Middle frontal gyrus (tissue), 1 donor: ENCODE results near the gene CYP19A1.

Source experiments
- DNase-seq: peaks from one replicate; pipeline ENCODE4 v3.0.0-alpha.2; 2015; ENCODE audit warnings: low spot score; ENCODE audit errors: extremely low spot score

The CYP19A1 gene

DNA sequence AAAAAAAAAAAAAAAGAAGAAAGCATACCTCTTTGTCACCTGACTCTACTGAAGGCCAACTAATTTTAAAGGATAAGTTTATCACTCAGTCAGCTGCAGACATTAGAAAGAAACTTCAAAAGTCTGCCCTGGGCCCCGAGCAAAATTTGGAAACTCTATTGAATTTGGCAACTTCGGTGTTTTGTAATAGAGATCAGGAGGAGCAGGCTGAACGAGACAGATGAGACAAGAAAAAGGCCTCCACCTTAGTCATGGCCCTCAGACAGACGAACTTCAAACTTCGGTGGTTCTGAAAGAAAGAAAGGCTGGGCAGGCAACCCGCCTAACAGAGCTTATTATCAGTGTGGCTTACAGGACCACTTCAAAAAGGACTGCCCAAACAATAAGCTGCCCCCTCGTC, 21.6 kb upstream of the CYP19A1 start:
- no peak for DNase-seq

DNA sequence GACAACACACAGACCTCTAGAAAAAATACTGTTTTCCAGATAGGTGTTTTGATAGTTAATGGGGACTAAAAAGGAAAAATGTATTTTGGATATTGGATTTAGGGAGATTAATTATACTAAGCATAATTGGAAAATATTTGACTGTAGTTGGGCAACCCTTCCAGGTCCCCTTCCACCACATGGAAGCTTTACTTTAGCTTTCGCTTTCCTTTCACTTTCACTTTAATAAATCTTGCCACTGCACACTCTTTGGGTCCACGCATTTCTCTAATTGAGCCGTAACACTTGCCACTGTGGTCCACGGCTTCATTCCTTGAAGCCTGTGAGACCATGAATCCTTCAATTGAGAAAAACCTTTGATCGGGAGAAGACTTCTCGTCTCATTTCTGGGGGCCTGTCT, 18.6 kb upstream of the CYP19A1 start:
- DNase-seq: no peak

- no peak for DNase-seq
Observed at GRCh38 chr15:51356147-51356546, 17.8 kb upstream of the CYP19A1 start.

DNA sequence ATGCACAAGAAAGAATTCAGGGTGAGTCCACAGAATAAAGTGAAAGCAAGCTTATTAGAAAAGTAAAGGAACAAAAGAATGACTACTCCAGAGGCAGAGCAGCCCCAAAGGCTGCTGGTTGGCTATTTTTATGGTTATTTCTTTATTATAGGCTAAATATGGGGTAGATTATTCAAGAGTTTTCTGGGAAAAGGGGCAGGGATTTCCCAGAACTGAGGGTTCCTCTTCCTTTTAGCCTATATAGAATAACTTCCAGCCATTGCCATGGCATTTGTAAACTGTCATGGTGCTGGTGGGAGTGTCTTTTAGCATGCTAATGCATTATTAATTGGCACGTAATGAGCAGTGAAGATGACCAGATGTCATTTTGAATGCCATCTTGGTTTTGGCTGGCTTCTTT, 16.7 kb upstream of the CYP19A1 start:
- DNase-seq: no peak

DNA sequence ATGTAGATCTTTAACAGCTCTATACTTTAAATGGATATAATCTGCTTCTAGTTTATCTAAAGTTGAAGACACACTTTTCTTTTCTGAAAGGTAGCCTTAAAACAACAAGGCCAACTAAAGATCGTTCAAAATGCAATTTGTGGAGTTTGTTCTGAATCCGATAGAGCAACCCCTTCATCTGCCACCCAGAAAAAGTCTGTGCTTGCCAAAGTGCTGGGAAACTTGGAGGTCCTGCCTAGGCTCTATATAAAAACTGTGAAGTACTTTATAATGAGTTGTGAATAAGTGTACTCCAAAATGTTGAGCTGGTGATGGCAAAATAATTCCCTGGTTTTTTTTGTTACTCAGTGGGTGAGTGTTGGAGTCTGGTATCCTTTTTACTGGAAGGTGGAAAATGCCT, 15.6 kb upstream of the CYP19A1 start:
- DNase-seq: no peak

- DNase-seq: no peak
Observed at GRCh38 chr15:51350723-51351122, 12.3 kb upstream of the CYP19A1 start.

DNA sequence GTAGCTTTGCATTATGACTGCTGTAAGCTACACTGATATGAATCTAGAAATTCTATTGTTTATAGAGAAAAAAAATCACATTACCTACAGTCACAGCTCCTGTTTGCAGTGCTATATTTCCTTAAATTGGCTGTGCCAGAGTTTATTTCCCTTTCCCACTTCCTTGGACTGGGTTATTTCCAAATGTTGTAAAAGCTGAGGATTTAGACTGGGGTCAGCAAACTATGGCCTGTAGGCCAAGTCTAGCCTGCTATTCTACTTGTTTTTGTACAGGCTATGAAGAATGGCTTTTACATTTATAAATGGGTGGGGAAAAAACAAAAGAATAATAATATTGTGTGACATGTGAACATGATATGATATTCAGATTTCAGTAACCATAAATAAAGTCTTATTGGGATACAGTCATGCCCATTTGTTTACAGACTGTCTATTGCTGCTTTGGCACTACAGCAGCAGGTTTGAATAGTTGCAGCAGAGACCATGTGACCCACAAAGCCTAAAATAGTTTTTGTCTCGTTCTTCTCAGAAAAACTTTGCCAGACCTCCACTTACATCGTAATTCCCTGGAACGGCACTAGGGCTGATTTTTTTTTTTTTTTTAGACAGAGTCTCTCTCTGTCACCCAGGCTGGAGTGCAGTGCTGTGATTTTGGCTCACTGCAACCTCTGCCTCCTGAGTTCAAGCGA, 10.9 kb upstream of the CYP19A1 start:
- no peak for DNase-seq

DNA sequence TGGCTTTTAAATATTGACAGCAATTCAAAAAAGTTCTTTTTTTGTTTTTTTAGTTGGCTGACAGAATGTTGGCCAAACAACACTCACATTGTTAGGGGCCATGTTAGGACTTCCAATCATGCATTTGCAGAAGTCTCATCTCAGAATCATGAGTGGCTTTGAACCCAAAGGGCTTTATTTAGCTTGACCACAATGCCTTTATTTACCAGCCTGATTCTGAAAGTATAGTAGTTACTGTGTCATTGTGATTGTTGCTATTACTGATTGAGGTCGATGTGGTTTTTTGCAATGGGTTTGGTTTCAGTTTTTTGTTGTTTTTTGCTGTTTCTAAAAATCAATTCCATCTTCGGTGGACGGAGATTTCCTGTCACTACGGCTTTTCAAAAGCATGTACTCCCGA, 10.3 kb upstream of the CYP19A1 start:
- peak; percentile 52 for DNase-seq

DNA sequence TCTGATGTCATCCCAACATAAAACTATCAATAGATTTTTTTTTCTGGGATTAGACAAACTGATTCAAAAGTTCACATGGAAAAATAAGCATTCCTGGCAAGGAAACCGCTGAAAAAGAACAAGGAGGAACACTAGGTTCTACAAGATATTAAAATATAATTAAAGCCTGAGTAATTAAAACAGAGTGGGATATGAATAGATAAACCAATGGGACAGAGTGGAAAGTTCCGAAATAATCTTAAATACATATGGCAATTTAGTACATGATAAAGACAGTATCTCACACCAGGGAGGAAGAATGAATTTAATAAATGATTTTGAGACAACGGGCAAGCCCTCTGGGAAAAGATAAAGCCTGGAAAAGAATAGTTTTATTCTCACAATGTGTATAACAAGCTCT, 7.7 kb upstream of the CYP19A1 start:
- no peak for DNase-seq

DNA sequence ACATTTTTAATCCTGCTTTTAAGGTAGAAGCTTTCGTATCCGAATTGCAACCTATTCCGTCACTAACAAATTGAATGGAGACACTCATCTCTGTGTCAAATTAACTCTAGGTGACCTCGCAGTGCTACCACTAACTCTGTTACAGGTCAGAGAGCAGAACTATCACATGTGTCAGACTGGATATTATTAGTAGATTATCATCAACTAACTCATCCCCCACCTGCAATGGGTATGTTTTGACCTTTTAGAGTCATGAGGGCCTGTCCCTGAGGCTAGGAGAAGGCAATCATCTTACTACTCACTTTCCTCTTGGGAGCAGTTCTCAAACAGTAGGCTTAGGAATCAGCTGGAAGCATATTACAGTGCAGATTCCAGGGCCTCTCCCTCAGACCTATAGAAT, 5.1 kb upstream of the CYP19A1 start:
- DNase-seq: no peak

- DNase-seq: no peak
Observed at GRCh38 chr15:51342227-51342999, 4.0 kb upstream of the CYP19A1 start.

GRCh38 chr15:51341366-51342226, 3.2 kb upstream of the CYP19A1 start, which contains the start of gene GLDN:
Gene GLDN (plus strand): TSS chr15:51341655. CDS start chr15:51341685, 30 bp downstream.
- DNase-seq: peak; percentile 67

GRCh38 chr15:51335538-51336410, 2.6 kb downstream of the CYP19A1 start:
- DNase-seq: no peak

GRCh38 chr15:51335087-51335486, 3.3 kb downstream of the CYP19A1 start:
- DNase-seq: no peak

- no peak for DNase-seq
Observed at GRCh38 chr15:51334011-51334451, 4.4 kb downstream of the CYP19A1 start.

GRCh38 chr15:51333571-51333970, 4.8 kb downstream of the CYP19A1 start:
- no peak for DNase-seq

DNA sequence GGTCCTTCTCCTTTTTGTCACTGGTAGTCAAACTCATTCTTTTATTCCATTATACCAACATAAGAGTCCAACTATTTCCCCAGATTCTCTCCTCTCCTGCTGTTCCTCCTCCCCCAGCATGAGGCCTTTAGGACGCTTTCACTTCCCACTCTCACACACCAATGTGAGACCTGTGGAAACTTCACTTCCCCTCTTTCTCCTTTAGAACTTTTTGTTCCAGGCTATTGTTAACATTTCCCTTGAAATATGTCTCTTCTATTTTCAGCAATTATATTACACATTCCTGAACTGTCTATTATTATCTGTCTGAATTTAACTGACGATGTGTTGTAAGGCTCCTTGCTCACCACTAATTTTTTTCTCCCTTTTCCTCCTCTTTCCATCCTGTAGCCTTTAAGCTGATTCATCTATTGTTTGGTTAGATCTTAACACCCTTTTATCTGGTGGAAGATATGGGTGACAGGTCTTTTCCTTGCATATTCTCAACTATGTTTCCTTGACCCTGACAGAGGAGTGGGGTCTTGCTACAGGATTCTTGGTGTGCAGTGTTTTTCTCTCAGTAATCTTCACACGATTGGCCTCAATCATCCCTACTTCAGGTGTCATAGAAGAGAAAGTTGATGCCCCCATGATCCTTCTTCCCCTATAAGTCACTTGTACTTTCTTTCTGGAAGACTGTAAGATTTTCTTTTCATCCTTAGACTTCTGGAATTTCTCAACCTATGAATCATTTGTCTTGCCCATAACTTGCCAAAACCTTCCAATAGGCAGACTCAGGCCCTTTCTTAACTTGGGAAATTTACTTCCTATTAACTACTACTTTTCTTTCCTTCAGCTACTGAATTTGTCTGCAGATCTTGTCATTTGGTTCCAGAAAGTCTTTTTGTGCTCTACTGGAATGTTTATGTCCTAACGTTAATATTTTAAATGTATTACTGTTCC, 5.9 kb downstream of the CYP19A1 start:
- no peak for DNase-seq

- no peak for DNase-seq
Observed at GRCh38 chr15:51331141-51331540, 7.3 kb downstream of the CYP19A1 start.

DNA sequence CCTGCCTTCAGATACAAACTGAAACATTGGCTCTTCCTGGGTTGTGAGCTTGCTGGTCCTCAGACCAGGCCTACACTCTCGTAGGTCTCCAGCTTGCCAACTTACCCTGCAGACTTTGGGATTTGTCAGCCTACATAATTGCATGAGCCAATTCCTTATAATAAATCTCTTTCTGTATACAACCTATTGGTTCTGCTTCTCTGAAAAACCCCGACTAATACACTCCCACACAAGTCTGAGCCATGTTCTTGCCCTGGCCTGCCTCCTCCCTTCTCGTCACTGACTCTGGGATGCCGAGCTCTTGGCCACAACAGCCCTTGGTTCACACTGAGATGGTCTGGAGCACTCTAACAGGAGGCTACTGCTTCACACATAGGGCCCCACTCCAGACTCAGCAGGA, 9.5 kb downstream of the CYP19A1 start:
- no peak for DNase-seq

DNA sequence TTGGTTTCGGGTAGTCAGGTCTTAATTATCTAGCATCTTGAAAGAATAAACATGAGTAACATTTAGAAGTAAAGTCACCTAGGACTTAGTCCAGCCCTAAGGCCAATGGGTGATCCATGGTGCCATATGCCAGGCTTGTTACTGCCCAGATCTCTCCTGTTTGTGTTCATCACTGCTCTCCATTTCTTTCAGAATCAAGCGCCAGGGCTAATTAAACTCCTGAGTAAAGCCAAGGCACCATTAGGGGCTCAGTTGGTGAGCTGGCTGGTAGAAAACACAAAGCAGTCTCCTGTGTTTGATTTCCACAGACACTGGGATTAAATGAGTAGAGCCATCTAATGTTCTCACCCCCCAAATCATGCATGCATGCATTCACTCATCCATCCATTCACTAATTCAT, 11.3 kb downstream of the CYP19A1 start:
- no peak for DNase-seq
